ENCODE results near the gene CD3E. TPM values are rescaled to one million over a fixed set of nuclear protein-coding genes. Genes with fewer than 3 reads are reported as not detected.
"Not testable (repeated sequence)": the region's sequence is repeated elsewhere in the genome, so short reads cannot be mapped to it uniquely, and the experiment has no call there.

Gene CD3E
- total RNA-seq, 1 donor from 2014 or later: not detected

GRCh38 chr11:118289401-118289800, 15.1 kb upstream of the CD3E start:
- DNase-seq (ENCODE audit: extremely low read depth, low read depth, low spot score): no peak

- DNase-seq (ENCODE audit: extremely low read depth, low read depth, low spot score): no peak
These were observed 13.6 kb upstream of the CD3E start for GRCh38 chr11:118290923-118291322.

- no peak for DNase-seq (ENCODE audit: extremely low read depth, low read depth, low spot score)
These were observed 12.9 kb upstream of the CD3E start for GRCh38 chr11:118291477-118292135.

GRCh38 chr11:118294053-118294452, 10.5 kb upstream of the CD3E start:
- DNase-seq (ENCODE audit: extremely low read depth, low read depth, low spot score): no peak

- no peak for DNase-seq (ENCODE audit: extremely low read depth, low read depth, low spot score)
These were observed 9.3 kb upstream of the CD3E start for GRCh38 chr11:118295199-118295598.

- DNase-seq (ENCODE audit: extremely low read depth, low read depth, low spot score): no peak
These were observed 8.6 kb upstream of the CD3E start for GRCh38 chr11:118295815-118296454.

- no peak for DNase-seq (ENCODE audit: extremely low read depth, low read depth, low spot score)
These were observed 2.8 kb upstream of the CD3E start for GRCh38 chr11:118301600-118302195.

- no peak for DNase-seq (ENCODE audit: extremely low read depth, low read depth, low spot score)
These were observed 333 bp upstream of the CD3E start for GRCh38 chr11:118304227-118304567.

GRCh38 chr11:118305726-118306125, 1.2 kb downstream of the CD3E start:
- DNase-seq (ENCODE audit: extremely low read depth, low read depth, low spot score): no peak

- no peak for DNase-seq (ENCODE audit: extremely low read depth, low read depth, low spot score)
These were observed 2.0 kb downstream of the CD3E start for GRCh38 chr11:118306556-118306955.

- not testable (repeated sequence) for DNase-seq (ENCODE audit: extremely low read depth, low read depth, low spot score)
These were observed 4.5 kb downstream of the CD3E start for GRCh38 chr11:118308995-118309528.

- DNase-seq (ENCODE audit: extremely low read depth, low read depth, low spot score): no peak
These were observed 5.7 kb downstream of the CD3E start for GRCh38 chr11:118310271-118310670.

- no peak for DNase-seq (ENCODE audit: extremely low read depth, low read depth, low spot score)
These were observed 6.4 kb downstream of the CD3E start for GRCh38 chr11:118310781-118311485.

- no peak for DNase-seq (ENCODE audit: extremely low read depth, low read depth, low spot score)
These were observed 7.0 kb downstream of the CD3E start for GRCh38 chr11:118311518-118311917.

GRCh38 chr11:118312328-118312727, 7.8 kb downstream of the CD3E start:
- DNase-seq (ENCODE audit: extremely low read depth, low read depth, low spot score): no peak

GRCh38 chr11:118313242-118313641, 8.7 kb downstream of the CD3E start:
- no peak for DNase-seq (ENCODE audit: extremely low read depth, low read depth, low spot score)

- DNase-seq (ENCODE audit: extremely low read depth, low read depth, low spot score): no peak
These were observed 10.5 kb downstream of the CD3E start for GRCh38 chr11:118314988-118315411.

GRCh38 chr11:118318124-118318523, 13.6 kb downstream of the CD3E start:
- DNase-seq (ENCODE audit: extremely low read depth, low read depth, low spot score): no peak

GRCh38 chr11:118318581-118319336, 14.2 kb downstream of the CD3E start:
- DNase-seq (ENCODE audit: extremely low read depth, low read depth, low spot score): no peak

- DNase-seq (ENCODE audit: extremely low read depth, low read depth, low spot score): no peak
These were observed 14.8 kb downstream of the CD3E start for GRCh38 chr11:118319337-118319707.

GRCh38 chr11:118320515-118320914, 16.0 kb downstream of the CD3E start:
- DNase-seq (ENCODE audit: extremely low read depth, low read depth, low spot score): no peak

All from glomerular endothelial cell (primary cell).